IMR-90 (cell line): Measurements from ENCODE around the gene PKHD1. TPM values are rescaled to one million over a fixed set of nuclear protein-coding genes. Genes with fewer than 3 reads are reported as not detected.

Experiments
- ATAC-seq: fragments of 200-7000 bp; cut with Tn5 transposase; 2 replicates; pipeline ENCODE4 v1.9.1; 2020; ENCODE audit warnings: low read depth, mild to moderate bottlenecking, moderate library complexity
- BruUV-seq: library from RNA; stranded (reverse); fragments of 400-500 nt; replicated peaks from 2 replicates; lab custom pipeline; 2021; lab: Mats Ljungman, UMichigan
- CTCF ChIA-PET: fragments of 300-600 bp; formaldehyde crosslinking; extraction: SDS; loops from one replicate; lab custom pipeline; 2021; ENCODE audit warnings: antibody characterized with exemption; lab: Yijun Ruan, JAX
- POLR2A ChIA-PET: fragments of 300-600 bp; sonication (Branson Sonifier 250); formaldehyde crosslinking; loops from one replicate; lab custom pipeline; 2022; ENCODE audit warnings: antibody characterized with exemption; ENCODE audit not compliant: unreplicated experiment; lab: Charles Lee
- DNase-seq: peaks from one replicate; pipeline ENCODE4 v3.0.0; 2013
- H2AFZ ChIP-seq: replicated peaks from 2 replicates; pipeline ENCODE3; 2013; ENCODE audit warnings: low read length, mild to moderate bottlenecking; ENCODE audit not compliant: poor library complexity
- H2AK5ac ChIP-seq: 2 replicates; pipeline ENCODE4 v1.6.1; 2013; ENCODE audit warnings: low read depth, low read length, inconsistent platforms
- H2AK9ac ChIP-seq: replicated peaks from 2 replicates; pipeline ENCODE3; 2013; ENCODE audit warnings: mild to moderate bottlenecking, low read depth, low read length, moderate library complexity; ENCODE audit not compliant: poor library complexity
- H2BK120ac ChIP-seq: 2 replicates; pipeline ENCODE4 v1.6.1; 2013; ENCODE audit warnings: low read depth, low read length, inconsistent platforms
- H2BK15ac ChIP-seq: 3 replicates; pipeline ENCODE4 v1.6.1; 2013; ENCODE audit warnings: low read depth, low read length, inconsistent platforms
- H2BK20ac ChIP-seq: 2 replicates; pipeline ENCODE4 v1.6.1; 2013; ENCODE audit warnings: low read depth, mild to moderate bottlenecking, inconsistent platforms, low read length, moderate library complexity
- H2BK5ac ChIP-seq: 2 replicates; pipeline ENCODE4 v1.6.1; 2013; ENCODE audit warnings: mild to moderate bottlenecking, low read depth, low read length, inconsistent platforms; ENCODE audit not compliant: poor library complexity, severe bottlenecking
- H3K14ac ChIP-seq: replicated peaks from 2 replicates; pipeline ENCODE4 v1.6.1; 2013; ENCODE audit warnings: low read depth, low read length, inconsistent platforms
- H3K18ac ChIP-seq: 2 replicates; pipeline ENCODE4 v1.6.1; 2013; ENCODE audit warnings: low read depth, low read length, control low read depth
- H3K23ac ChIP-seq: 2 replicates; pipeline ENCODE4 v1.6.1; 2013; ENCODE audit warnings: low read depth, low read length, inconsistent platforms
- H3K27ac ChIP-seq: 2 replicates; pipeline ENCODE4 v1.5.1; 2013; ENCODE audit warnings: mild to moderate bottlenecking, control low read depth, low read length; ENCODE audit not compliant: insufficient read depth
- H3K27me3 ChIP-seq: 2 replicates; pipeline ENCODE4 v1.6.1; 2013; ENCODE audit warnings: low read length; ENCODE audit not compliant: control insufficient read depth, insufficient read depth
- H3K36me3 ChIP-seq: 2 replicates; pipeline ENCODE4 v1.6.1; 2013; ENCODE audit warnings: low read length, mixed read lengths; ENCODE audit not compliant: control insufficient read depth, insufficient read depth
- H3K4ac ChIP-seq: 2 replicates; pipeline ENCODE4 v1.6.1; 2013; ENCODE audit warnings: low read depth, low read length, inconsistent platforms
- H3K4me1 ChIP-seq: 2 replicates; pipeline ENCODE4 v1.6.1; 2013; ENCODE audit warnings: low read length, mixed read lengths; ENCODE audit not compliant: control insufficient read depth, insufficient read depth
- H3K4me2 ChIP-seq: 2 replicates; pipeline ENCODE4 v1.6.1; 2013; ENCODE audit warnings: low read depth, mild to moderate bottlenecking, control low read depth, low read length, moderate library complexity
- H3K4me3 ChIP-seq: 2 replicates; pipeline ENCODE4 v1.5.1; 2013; ENCODE audit warnings: low read depth, mild to moderate bottlenecking, control low read depth, low read length, moderate library complexity; ENCODE audit not compliant: insufficient read depth
- H3K56ac ChIP-seq: 2 replicates; pipeline ENCODE4 v1.6.1; 2013; ENCODE audit warnings: low read length, inconsistent platforms; ENCODE audit not compliant: insufficient read depth; ENCODE audit errors: extremely low read depth
- H3K79me1 ChIP-seq, 2 experiments: 2 replicates each; pipeline ENCODE4 v1.6.1; 2013; ENCODE audit warnings: low read length in 2 of 2, inconsistent platforms in 1 of 2, low read depth in 1 of 2
- H3K9ac ChIP-seq: 2 replicates; pipeline ENCODE4 v1.6.1; 2013; ENCODE audit warnings: low read depth, low read length, control low read depth
- H3K9me1 ChIP-seq: 2 replicates; pipeline ENCODE4 v1.6.1; 2013; ENCODE audit warnings: low read length, inconsistent platforms; ENCODE audit not compliant: insufficient read depth
- H3K9me3 ChIP-seq: 2 replicates; pipeline ENCODE4 v1.6.1; 2013; ENCODE audit warnings: low read length; ENCODE audit not compliant: control insufficient read depth, insufficient read depth
- H4K20me1 ChIP-seq: 2 replicates; pipeline ENCODE4 v1.6.1; 2013; ENCODE audit warnings: low read length, inconsistent platforms; ENCODE audit not compliant: insufficient read depth
- H4K5ac ChIP-seq: 2 replicates; pipeline ENCODE4 v1.6.1; 2013; ENCODE audit warnings: mild to moderate bottlenecking, low read depth, low read length, control low read depth
- H4K8ac ChIP-seq, 2 experiments: 2 replicates each; pipeline ENCODE4 v1.6.1; 2013; ENCODE audit warnings: low read depth in 2 of 2, low read length in 2 of 2, control low read depth in 1 of 2, inconsistent platforms in 1 of 2
- H4K91ac ChIP-seq: 2 replicates; pipeline ENCODE4 v1.6.1; 2013; ENCODE audit warnings: low read depth, low read length, inconsistent platforms; ENCODE audit not compliant: insufficient read depth
- MAFK ChIP-seq: IDR thresholded peaks from 2 replicates; pipeline ENCODE4 v1.6.1; 2012; ENCODE audit warnings: low read depth, low read length, improper control_type of control experiment
- dilution Hi-C: fragments of 300-500 bp; cut with HindIII; formaldehyde crosslinking; loops from one replicate; pipeline ENCODE4 v1.14.3; 2018; ENCODE audit warnings: low sequenced_read_pairs; ENCODE audit not compliant: unreplicated experiment
- in situ Hi-C: fragments of 300-500 bp; cut with MboI; formaldehyde crosslinking; loops from 3 replicates; pipeline ENCODE4 v1.14.3; 2019; ENCODE audit warnings: low sequenced_read_pairs, inconsistent platforms, mixed read lengths
- intact Hi-C: fragments of 100-400 bp; cut with micrococcal nuclease; formaldehyde crosslinking; loops from 2 replicates; pipeline ENCODE4 v1.10.0; 2022
- polyA plus RNA-seq, 3 experiments: library from polyadenylated mRNA; depleted of rRNA; stranded (reverse); fragments of >200 nt; gene quantifications; 2 replicates each; pipeline ENCODE4 v1.2.3, GENCODE V29; 2012; ENCODE audit warnings: low replicate concordance in 1 of 3
- total RNA-seq: library from RNA; depleted of rRNA; stranded (reverse); fragments of >200 nt; gene quantifications from 2 replicates; pipeline ENCODE4 v1.2.3, GENCODE V29; 2012

Gene PKHD1
- total and polyA plus RNA-seq, 2 of the 4 experiments (the other 2 are of a cell fraction) = not detected

DNA sequence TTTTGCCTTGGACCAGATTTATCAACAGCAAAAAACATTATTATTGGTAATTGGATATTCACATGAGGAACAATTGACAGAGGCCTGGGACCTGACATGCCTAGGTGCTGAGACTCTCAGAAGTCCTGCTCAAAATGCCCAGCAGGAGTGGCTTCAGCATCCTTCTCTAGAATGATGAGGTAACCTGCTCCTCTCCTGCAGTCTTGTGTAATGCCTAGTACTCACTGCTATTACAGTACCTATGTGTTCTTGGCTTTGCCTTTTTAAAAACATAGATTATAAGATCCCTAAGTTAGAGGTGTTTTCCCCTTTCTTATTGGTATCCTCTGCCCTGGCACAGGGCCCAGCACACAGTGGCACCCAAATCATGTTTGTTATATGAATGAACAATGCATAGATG, 230.9 kb downstream of the PKHD1 start:
- POLR2A ChIA-PET = no interaction called here
- Histone ChIP-seq H4K91ac (no peak overlapping the region), H3K36me3 (no peaks in the 10 kb centered on the region), H2AK5ac (no peak overlapping the region), H3K9me3 (no peaks in the 10 kb centered on the region), H3K27ac (no peak overlapping the region), H3K9ac (no peak overlapping the region), H3K56ac (no peak overlapping the region), H3K14ac (no peak overlapping the region), H2BK5ac (no peak overlapping the region), H4K8ac (no peak overlapping the region), H4K5ac (no peak overlapping the region), H3K23ac (no peak overlapping the region), H2AFZ (no peak overlapping the region), H3K4ac (no peak overlapping the region), H2BK120ac (no peak overlapping the region), H2BK15ac (no peak overlapping the region), H3K79me1 (no peaks in the 10 kb centered on the region), H3K4me3 (no peak overlapping the region), H3K4me1 (no peaks in the 10 kb centered on the region), H4K20me1 (no peaks in the 10 kb centered on the region), H3K27me3 (no peaks in the 10 kb centered on the region), H2BK20ac (no peak overlapping the region), H2AK9ac (no peak overlapping the region), H3K4me2 (no peak overlapping the region), H3K9me1 (no peaks in the 10 kb centered on the region), H3K18ac (no peak overlapping the region)
- ATAC-seq (no peak), DNase-seq (no peak)
- in situ Hi-C loops (loop anchor here (10.0 kb wide), 1 partner anchor 158 kb away; no protein-coding TSS in a partner anchor), intact Hi-C loops (loop anchor here (10.0 kb wide), 1 partner anchor 1042 kb away; the partner anchor contains the start of gene TFAP2B), dilution Hi-C loops (no loop called here)
- CTCF ChIA-PET = no interaction called here
- no TSS peak for BruUV-seq
- TF ChIP-seq MAFK = no peak
